HG02943 (cell line): ENCODE results near the gene MORN1.

Experiments
- ATAC-seq: cut with Tn5 transposase; IDR thresholded peaks from one replicate; pipeline ENCODE4 v1.9.1; 2021; ENCODE audit warnings: mild to moderate bottlenecking, low read depth, moderate library complexity; ENCODE audit not compliant: unreplicated experiment

MORN1 gene

DNA sequence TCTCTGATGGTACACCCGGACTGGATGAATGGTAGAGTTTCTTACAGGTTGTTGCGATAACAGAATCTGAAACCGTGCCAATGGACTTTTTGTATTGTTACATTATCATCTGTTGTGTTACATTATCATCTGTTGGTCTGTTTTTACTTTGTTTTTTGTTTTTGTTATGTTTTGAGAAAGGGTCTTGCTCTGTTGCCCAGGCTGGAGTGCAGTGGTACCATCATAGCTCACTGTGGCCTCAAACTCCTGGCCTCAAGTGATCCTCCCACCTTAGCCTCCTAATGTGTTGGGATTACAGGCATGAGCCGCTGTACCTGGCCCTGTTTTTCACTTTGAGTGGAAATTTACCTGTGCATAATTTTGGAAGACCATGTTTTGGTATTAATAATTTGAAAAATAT lies 31.2 kb upstream of the MORN1 start:
- no peak for ATAC-seq

- ATAC-seq: no peak
These were observed 28.1 kb upstream of the MORN1 start for GRCh38 chr1:2419416-2419815.

- ATAC-seq: no peak
These were observed 27.5 kb upstream of the MORN1 start for GRCh38 chr1:2418791-2419320.

GRCh38 chr1:2417833-2418225 lies 26.5 kb upstream of the MORN1 start:
- no peak for ATAC-seq

GRCh38 chr1:2417083-2417832 lies 25.9 kb upstream of the MORN1 start:
- ATAC-seq: no peak

GRCh38 chr1:2416403-2416802 lies 25.0 kb upstream of the MORN1 start:
- ATAC-seq: no peak

- no peak for ATAC-seq
These were observed 24.5 kb upstream of the MORN1 start for GRCh38 chr1:2415801-2416208.

DNA sequence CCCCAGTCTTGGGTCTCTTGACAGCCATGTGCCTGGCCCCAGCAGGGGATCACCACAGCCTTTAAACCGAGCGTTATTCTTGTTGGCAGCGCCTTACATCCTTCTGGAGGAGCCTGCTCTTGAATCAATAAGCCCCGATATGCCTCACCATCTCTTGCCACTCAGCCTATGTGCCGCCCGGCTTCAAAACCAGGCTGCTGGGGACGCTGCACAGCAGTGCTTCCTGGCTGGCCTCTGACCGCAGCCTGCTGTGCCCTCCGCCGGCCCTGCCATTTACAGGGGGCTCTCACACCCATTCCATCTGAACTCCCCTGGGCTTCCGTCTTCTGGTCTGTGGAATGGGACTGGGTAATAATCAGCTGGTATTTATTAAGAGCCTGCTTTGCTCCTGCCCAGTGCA lies 24.0 kb upstream of the MORN1 start:
- no peak for ATAC-seq

DNA sequence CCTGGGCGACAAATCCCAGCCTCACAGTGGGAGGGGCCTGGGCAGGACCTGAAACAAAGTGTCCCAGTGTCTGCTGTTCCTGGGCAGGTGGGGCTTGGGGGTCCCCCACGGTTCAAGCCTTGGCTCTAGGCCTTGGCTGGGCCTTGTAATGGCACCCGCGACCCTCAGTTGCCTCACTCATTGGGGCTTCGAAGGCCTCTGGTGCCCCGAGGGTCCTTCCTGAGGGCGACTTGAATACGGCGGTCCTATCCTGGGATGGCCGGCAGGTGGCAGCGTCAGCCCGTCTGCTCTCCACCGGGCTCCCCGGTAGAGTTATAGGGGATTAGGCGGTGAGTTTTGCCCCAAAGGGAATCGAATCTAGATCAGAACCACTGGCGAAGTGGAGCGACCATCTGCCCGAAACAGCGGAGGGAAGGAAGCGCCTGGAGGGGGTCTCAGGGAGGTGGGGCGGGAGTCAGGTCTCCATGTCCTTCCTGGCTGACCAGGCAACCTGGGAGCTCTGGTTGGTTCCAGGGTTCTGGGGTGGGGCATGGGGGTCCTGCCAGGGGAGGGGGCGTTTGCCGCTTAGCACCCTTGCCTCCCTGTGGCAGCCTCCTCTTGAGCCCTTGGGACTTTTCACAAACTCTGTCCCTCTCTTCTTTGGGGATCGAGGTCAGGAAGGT lies 23.1 kb upstream of the MORN1 start:
- ATAC-seq: no peak

DNA sequence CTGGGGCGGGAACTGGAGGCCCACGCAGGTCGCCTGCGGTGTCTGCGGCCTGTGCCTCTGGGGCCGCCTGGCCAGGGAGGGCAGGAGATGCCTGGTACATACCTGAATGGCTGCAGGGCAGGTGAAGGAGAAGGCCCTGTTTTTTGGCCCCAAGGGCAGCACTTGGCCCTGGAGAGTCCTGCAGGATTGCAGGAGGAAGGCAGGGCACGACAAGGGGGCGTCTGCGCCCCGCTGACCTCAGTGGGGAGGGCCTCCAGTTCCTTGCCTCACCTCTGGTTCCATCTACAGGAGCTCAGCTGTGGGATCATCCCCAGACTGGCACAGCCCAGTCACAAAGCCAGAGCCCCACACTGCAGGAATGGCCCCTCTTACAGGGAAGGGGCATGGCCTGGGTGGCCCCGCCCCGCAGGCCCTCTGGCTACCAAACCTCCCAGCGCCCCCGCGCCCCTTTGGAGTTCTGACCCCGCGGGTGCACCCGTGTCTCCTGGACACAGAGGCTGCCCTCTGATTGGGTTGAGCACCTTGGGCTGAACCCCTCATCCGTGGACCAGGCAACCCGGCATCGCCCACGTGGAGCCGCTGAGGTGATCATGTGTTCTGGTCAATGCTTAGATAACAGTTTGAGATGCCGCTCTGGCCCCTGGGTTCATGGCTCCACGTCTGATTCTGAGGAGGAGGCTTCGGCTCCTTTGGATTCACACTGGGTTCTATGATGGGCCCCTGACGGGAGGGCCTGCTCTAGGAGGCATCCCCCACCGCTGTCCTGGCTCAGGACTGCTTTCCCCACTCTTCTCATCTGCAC lies 22.3 kb upstream of the MORN1 start:
- ATAC-seq: no peak

DNA sequence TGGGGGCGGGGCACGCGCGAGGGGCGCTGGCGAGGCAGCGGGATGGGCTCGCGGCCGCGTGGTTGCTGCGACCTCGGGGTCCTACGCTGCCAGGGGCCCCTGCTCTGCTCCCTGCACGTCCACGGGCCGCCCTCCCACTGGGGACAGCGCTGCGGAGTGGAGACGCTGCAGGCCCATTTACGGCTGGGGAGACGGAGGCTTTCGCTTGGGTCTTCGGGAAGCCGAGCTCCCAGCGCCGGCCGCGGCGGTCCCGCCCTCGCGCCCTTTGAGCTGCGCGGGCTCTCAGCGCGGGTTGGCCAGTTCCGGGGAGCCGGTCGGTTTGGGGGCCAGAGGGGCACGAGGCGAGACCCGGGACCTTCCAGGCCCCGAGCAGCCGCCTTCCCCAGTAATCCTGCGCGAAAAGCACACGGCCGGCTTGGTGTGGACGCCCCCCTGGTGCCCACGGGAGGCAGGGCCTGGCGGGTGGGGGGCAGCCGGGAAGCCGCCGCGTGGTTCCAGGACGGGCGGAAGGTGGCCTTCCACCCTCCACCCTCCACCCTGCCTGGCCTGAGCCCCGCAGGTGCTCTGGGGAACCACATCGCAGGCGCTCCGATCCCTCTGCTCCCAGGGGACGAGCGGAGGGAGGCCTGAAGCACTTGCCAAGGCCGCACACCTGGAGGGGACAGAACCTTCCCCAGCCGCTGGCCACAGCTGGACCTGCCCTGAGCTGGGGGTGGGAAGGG lies 21.6 kb upstream of the MORN1 start:
- ATAC-seq: peak; percentile 3

DNA sequence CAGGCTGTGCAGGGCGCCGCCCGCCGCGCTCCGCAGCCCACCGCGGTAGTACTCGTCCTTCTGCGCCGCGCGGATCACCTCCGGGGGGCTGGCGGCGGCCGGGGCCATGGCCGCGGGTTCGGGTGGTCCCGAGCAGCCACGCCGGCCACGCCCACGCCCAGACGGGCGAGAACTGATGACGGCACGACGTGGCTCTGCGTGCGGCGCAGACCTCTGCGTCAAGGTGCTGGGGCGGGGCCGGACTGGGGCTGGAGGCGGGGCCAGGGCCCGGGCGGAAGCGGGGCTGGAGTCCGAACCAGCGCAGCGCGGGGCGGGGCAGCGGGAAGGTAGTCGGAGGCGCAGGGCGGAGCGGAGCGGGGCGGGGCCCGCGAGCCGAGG lies 21.0 kb upstream of the MORN1 start, which contains the start of gene PEX10:
TSS of gene PEX10 (minus strand) at position 170 of the 378 bp plus-strand sequence. CDS start at position 108, 62 bp downstream.
- ATAC-seq: peak; percentile 77

DNA sequence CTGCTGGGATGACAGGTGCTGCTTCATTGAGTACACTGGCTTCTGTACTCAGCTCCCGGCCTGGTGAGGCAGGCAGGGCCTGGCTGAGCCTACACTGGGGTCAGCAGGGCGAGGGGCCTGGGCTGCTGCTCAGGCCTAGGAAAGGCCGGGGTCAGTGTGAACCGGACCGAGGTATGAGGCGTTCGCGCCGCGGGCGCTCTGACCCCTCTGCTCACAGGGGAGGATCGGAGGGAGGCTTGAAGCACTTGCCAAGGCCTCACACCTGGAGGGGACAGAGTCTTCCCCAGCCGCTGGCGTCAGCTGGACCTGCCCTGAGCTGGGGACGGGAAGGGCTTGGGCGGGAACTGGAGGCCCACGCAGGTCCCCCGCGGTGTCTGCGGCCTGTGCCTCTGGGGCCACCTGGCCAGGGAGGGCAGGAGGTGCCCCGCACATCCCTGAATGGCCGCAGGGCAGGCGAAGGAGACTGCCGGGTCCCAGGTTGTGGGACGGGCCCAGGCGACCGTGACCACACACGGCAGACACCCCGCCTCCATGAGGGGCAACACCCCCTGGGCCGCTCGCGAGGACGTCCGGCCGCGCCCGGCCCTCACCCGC lies 20.5 kb upstream of the MORN1 start:
- peak; percentile 25 for ATAC-seq

DNA sequence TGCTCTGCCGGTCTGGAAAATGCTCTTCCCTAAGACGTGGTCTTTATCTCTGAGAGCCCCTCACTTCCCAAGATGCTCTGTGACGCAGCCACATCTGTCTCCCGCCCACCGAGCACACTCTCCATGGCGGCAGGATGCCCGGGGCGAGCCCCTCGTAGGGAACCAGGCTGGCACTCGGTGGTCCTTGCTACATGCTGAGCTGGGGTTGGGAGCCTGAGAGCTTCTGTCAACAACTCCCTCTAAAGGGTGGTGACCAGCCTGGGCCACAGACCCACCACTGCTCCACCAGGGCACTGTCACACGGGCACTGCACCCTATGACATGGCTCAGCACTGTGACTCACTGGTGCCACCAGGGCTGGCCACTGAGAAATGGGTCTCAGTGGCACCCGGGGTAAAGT lies 18.4 kb upstream of the MORN1 start:
- ATAC-seq: no peak

GRCh38 chr1:2408859-2409276 lies 17.5 kb upstream of the MORN1 start:
- no peak for ATAC-seq

- ATAC-seq: no peak
These were observed 17.1 kb upstream of the MORN1 start for GRCh38 chr1:2408456-2408855.

GRCh38 chr1:2407991-2408275 lies 16.6 kb upstream of the MORN1 start:
- ATAC-seq: no peak

DNA sequence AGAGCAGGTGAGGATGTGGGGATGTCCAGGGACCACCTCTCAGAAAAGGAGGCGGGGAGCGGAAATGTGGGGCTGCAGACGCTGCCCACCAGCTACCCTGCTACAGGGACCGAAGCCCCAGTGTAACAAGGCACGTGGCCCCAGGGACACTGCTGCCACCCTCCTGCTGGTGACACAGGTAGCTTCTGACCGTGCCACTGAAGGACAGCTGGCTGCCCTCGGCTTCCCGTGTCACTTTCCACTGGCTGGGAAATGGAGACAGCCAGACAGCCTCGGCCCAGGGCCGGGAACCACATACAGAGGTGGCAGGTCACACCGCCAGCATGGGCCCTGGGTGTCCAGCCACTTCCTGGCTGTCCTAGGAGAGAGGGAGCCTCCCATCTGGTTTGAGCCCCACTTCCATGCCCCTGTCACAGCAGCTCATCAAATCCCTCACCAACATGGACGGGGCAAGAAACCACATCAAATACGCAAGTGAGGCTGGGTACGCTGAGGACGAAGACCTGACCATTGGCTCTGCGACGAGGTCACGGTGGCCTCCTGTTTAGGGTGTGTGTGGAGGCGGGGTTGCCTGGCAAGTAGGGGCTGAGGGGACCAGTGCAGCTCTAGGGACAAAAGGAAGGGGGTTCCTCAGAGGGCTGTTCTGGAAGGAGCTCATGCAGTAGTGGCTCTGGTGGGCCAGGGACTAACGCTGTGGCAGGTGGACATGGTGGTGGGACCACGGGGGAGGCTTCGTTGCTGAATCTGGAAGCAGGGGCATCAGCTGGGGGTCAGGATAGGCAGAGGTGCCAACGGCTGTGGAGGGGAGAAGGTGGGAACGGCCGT lies 16.0 kb upstream of the MORN1 start:
- no peak for ATAC-seq

DNA sequence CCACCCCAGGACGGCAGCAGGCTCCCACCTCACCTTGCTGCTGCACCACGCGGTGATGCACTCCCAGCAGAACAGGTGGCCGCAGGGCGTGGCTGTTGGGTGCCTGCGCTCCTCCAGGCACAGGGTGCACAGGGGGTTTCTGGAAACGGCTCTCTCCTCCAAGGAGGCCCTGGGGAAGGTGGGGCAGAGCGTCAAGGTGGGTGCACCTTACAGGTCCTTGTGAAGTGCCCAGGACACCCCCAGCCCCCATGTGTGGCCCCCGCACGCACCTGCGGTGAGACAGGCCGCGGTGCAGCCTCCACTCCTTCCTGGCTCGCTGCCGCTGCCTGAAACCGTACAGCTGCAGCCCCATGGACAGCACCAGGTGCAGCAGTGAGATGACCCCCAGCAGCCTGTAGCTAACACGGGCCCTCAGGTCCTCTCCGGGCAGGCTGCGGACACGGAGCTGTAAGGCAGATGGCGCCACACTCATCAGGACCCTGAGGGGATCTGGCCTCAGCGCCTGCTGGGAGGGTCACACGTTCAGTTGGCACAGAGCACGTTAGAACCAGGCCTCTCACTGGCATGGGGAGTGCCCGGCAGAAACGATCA lies 15.2 kb upstream of the MORN1 start:
- no peak for ATAC-seq
